ENCODE results near the gene RBM10.
"Not testable (repeated sequence)": the region's sequence is repeated elsewhere in the genome, so short reads cannot be mapped to it uniquely, and the experiment has no call there.

RBM10 gene

GRCh38 chrX:47133493-47133892 lies 11.5 kb upstream of the RBM10 start:
- H3K36me3 ChIP-seq (ENCODE audit: control insufficient read depth, insufficient read depth, low read length) = no peaks in the 10 kb centered on the region
- no peak overlapping the region for H3K4me2 ChIP-seq (ENCODE audit: low read length)
- H3K9me3 ChIP-seq (ENCODE audit: control insufficient read depth, low read length) = no peaks in the 10 kb centered on the region
- no peak overlapping the region for H3K27ac ChIP-seq
- H3K9ac ChIP-seq = no peak overlapping the region
- H3K79me2 ChIP-seq = no peaks in the 10 kb centered on the region
- H2AFZ ChIP-seq = no peak overlapping the region
- H3K4me3 ChIP-seq (ENCODE audit: low read depth, low read length) = no peak overlapping the region
- no peaks in the 10 kb centered on the region for H3K4me1 ChIP-seq
- TF ChIP-seq CTCF (IDR thresholded peaks at IDR 0.05) = no peak
- H3K27me3 ChIP-seq (ENCODE audit: control insufficient read depth, insufficient read depth, low read length) = no peaks in the 10 kb centered on the region

GRCh38 chrX:47135650-47136049 lies 9.4 kb upstream of the RBM10 start:
- H3K4me1 ChIP-seq; H3K9ac ChIP-seq; H3K36me3 ChIP-seq (ENCODE audit: control insufficient read depth, insufficient read depth, low read length); H3K4me2 ChIP-seq (ENCODE audit: low read length); H3K27ac ChIP-seq; H3K79me2 ChIP-seq; H3K4me3 ChIP-seq (ENCODE audit: low read depth, low read length); H3K9me3 ChIP-seq (ENCODE audit: control insufficient read depth, low read length); H3K27me3 ChIP-seq (ENCODE audit: control insufficient read depth, insufficient read depth, low read length); H2AFZ ChIP-seq: not testable (repeated sequence)

- Histone ChIP-seq H3K27me3 (ENCODE audit: control insufficient read depth, insufficient read depth, low read length) (no peaks in the 10 kb centered on the region), H3K4me1 (no peaks in the 10 kb centered on the region), H3K9ac (no peak overlapping the region), H3K79me2 (no peaks in the 10 kb centered on the region), H3K27ac (no peak overlapping the region), H3K4me2 (ENCODE audit: low read length) (no peak overlapping the region), H3K9me3 (ENCODE audit: control insufficient read depth, low read length) (no peaks in the 10 kb centered on the region), H3K4me3 (ENCODE audit: low read depth, low read length) (no peak overlapping the region), H3K36me3 (ENCODE audit: control insufficient read depth, insufficient read depth, low read length) (no peaks in the 10 kb centered on the region), H2AFZ (no peak overlapping the region)
- no peak for TF ChIP-seq CTCF (IDR thresholded peaks at IDR 0.05)
Measured at GRCh38 chrX:47138171-47138570, 6.8 kb upstream of the RBM10 start.

- H3K4me1 ChIP-seq = no peaks in the 10 kb centered on the region
- H3K27ac ChIP-seq = peak overlapping the region; percentile 97
- H3K36me3 ChIP-seq (ENCODE audit: control insufficient read depth, insufficient read depth, low read length) = no peaks in the 10 kb centered on the region
- peaks cover 13% of the 10 kb centered on the region for H3K79me2 ChIP-seq
- H3K4me3 ChIP-seq (ENCODE audit: low read depth, low read length) = peak overlapping the region; percentile 85
- TF ChIP-seq CTCF (IDR thresholded peaks at IDR 0.05) = no peak
- H3K27me3 ChIP-seq (ENCODE audit: control insufficient read depth, insufficient read depth, low read length) = no peaks in the 10 kb centered on the region
- H3K9me3 ChIP-seq (ENCODE audit: control insufficient read depth, low read length) = no peaks in the 10 kb centered on the region
- H3K4me2 ChIP-seq (ENCODE audit: low read length) = peak overlapping the region; percentile 86
- peak overlapping the region; percentile 68 for H2AFZ ChIP-seq
- no peak overlapping the region for H3K9ac ChIP-seq
Measured at GRCh38 chrX:47143894-47144625, 961 bp upstream of the RBM10 start.

GRCh38 chrX:47145395-47146120 lies 537 bp downstream of the RBM10 start:
- peak overlapping the region; percentile 76 for H3K4me2 ChIP-seq (ENCODE audit: low read length)
- H3K36me3 ChIP-seq (ENCODE audit: control insufficient read depth, insufficient read depth, low read length) = no peaks in the 10 kb centered on the region
- peak overlapping the region; percentile 85 for H3K4me3 ChIP-seq (ENCODE audit: low read depth, low read length)
- H3K9me3 ChIP-seq (ENCODE audit: control insufficient read depth, low read length) = no peaks in the 10 kb centered on the region
- H3K4me1 ChIP-seq = no peaks in the 10 kb centered on the region
- no peaks in the 10 kb centered on the region for H3K27me3 ChIP-seq (ENCODE audit: control insufficient read depth, insufficient read depth, low read length)
- peaks cover 13% of the 10 kb centered on the region for H3K79me2 ChIP-seq
- peak overlapping the region; percentile 88 for H2AFZ ChIP-seq
- peak overlapping the region; percentile 90 for H3K9ac ChIP-seq
- TF ChIP-seq CTCF (IDR thresholded peaks at IDR 0.05) = no peak
- peak overlapping the region; percentile 97 for H3K27ac ChIP-seq

All from parathyroid adenoma (tissue), 2 donors.